WI38 (cell line): ENCODE results near the gene TMEM63C.
"Not testable (repeated sequence)": the region's sequence is repeated elsewhere in the genome, so short reads cannot be mapped to it uniquely, and the experiment has no call there.

Source experiments
- H3K4me3 ChIP-seq: 2 replicates; pipeline ENCODE4 v1.5.1; 2011; ENCODE audit warnings: low read depth, mild to moderate bottlenecking, control low read depth, low read length
- CTCF ChIP-seq: IDR thresholded peaks from 2 replicates; pipeline ENCODE4 v1.5.1; 2012; ENCODE audit warnings: low read depth, mild to moderate bottlenecking, control low read depth, low read length

TMEM63C gene

GRCh38 chr14:77158175-77158881, 23.3 kb upstream of the TMEM63C start:
- no peak overlapping the region for H3K4me3 ChIP-seq
- TF ChIP-seq CTCF = no peak

- H3K4me3 ChIP-seq = no peak overlapping the region
- no peak for TF ChIP-seq CTCF
These were observed 22.7 kb upstream of the TMEM63C start for GRCh38 chr14:77158882-77159255.

- H3K4me3 ChIP-seq = no peak overlapping the region
- TF ChIP-seq CTCF = no peak
These were observed 20.6 kb upstream of the TMEM63C start for GRCh38 chr14:77161011-77161410.

- no peak overlapping the region for H3K4me3 ChIP-seq
- TF ChIP-seq CTCF = no peak
These were observed 11.6 kb upstream of the TMEM63C start for GRCh38 chr14:77170045-77170444.

- no peak overlapping the region for H3K4me3 ChIP-seq
- no peak for TF ChIP-seq CTCF
These were observed 8.7 kb upstream of the TMEM63C start for GRCh38 chr14:77172916-77173315.

- H3K4me3 ChIP-seq = not testable (repeated sequence)
These were observed 7.5 kb upstream of the TMEM63C start for GRCh38 chr14:77173911-77174617.

GRCh38 chr14:77175843-77176242, 5.8 kb upstream of the TMEM63C start:
- H3K4me3 ChIP-seq = no peak overlapping the region
- TF ChIP-seq CTCF = no peak
